ENCODE data around the gene ESRRG. TPM values are rescaled to one million over a fixed set of nuclear protein-coding genes. Genes with fewer than 3 reads are reported as not detected.

ESRRG gene
- total RNA-seq, 1 donor from 2014 or later: 1.5 TPM

- H3K27ac Mint-ChIP-seq (ENCODE audit: unreplicated experiment): no peak overlapping the region
- H3K4me3 Mint-ChIP-seq: no peak overlapping the region
- no peaks in the 10 kb centered on the region for H3K36me3 Mint-ChIP-seq (ENCODE audit: low read depth)
- no peaks in the 10 kb centered on the region for H3K27me3 Mint-ChIP-seq (ENCODE audit: low read depth)
- DNase-seq (ENCODE audit: low read depth, low spot score): no peak
- no peak for TF ChIP-seq CTCF (conservative IDR thresholded peaks at IDR 0.05)
- no peaks in the 10 kb centered on the region for H3K4me1 Mint-ChIP-seq
- no peaks in the 10 kb centered on the region for H3K9me3 Mint-ChIP-seq
Measured at GRCh38 chr1:216464489-216464888, 258.7 kb downstream of the ESRRG start.

DNA sequence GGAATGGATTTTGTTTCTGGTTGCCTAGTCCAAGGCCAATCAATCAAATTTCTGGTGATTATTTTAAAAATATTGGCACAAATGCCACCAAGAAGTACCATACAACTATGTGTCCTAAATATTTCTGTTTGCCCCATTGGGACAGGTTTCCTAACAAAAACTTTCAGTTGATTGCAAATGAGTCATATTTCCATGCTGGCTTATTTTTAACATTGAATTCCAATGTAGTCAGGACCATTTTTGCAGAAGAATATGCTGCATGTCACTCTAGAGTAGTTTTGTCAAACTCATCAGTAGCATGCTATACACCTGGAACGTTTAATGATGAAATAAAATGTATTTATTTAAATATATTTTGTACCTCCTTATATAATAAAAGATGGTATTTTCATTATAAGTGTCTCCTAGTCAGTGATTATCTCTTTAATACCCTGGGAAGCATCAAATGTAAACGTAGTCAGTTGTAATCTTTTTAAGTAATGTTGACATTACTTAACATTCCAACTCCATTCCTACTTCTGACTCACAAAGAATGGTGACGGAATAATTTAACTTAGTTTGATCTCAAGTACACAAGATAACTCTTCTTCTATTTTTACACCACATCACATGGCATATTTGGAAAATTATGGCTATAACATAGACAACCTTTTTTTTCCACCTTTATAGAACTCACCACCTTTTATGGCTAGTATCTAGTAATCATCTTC, 261.0 kb downstream of the ESRRG start:
- Mint-ChIP-seq H3K27ac (ENCODE audit: unreplicated experiment) (no peak overlapping the region), H3K9me3 (no peaks in the 10 kb centered on the region), H3K4me1 (no peaks in the 10 kb centered on the region), H3K4me3 (no peak overlapping the region), H3K36me3 (ENCODE audit: low read depth) (no peaks in the 10 kb centered on the region), H3K27me3 (ENCODE audit: low read depth) (no peaks in the 10 kb centered on the region)
- no peak for DNase-seq (ENCODE audit: low read depth, low spot score)
- TF ChIP-seq CTCF (conservative IDR thresholded peaks at IDR 0.05): no peak

DNA sequence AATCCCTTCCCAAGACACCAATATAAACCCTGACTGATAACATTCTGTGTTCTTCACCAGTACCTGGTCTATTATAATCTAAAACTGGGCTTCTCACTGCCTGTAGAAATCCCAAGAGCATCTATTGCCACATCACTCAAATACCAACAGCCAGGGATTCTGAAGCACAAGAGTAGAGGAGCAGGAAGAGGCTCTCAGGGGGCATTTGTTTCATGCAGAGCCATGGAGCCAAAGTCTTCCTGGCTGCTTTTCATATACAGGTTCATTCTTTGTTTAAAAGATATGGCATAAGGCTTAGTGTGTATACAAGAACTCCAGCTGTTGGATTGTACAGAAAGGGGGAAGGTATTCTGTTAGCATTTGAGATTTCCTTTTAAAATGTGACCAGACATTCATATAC, 261.8 kb downstream of the ESRRG start:
- Mint-ChIP-seq H3K27me3 (ENCODE audit: low read depth) (no peaks in the 10 kb centered on the region), H3K27ac (ENCODE audit: unreplicated experiment) (no peak overlapping the region), H3K4me3 (no peak overlapping the region), H3K4me1 (no peaks in the 10 kb centered on the region), H3K36me3 (ENCODE audit: low read depth) (no peaks in the 10 kb centered on the region), H3K9me3 (no peaks in the 10 kb centered on the region)
- TF ChIP-seq CTCF (conservative IDR thresholded peaks at IDR 0.05): no peak
- DNase-seq (ENCODE audit: low read depth, low spot score): no peak

GRCh38 chr1:216459651-216460207, 263.5 kb downstream of the ESRRG start:
- no peaks in the 10 kb centered on the region for H3K36me3 Mint-ChIP-seq (ENCODE audit: low read depth)
- H3K4me3 Mint-ChIP-seq: no peak overlapping the region
- H3K27me3 Mint-ChIP-seq (ENCODE audit: low read depth): no peaks in the 10 kb centered on the region
- H3K4me1 Mint-ChIP-seq: no peaks in the 10 kb centered on the region
- no peak for DNase-seq (ENCODE audit: low read depth, low spot score)
- no peak overlapping the region for H3K27ac Mint-ChIP-seq (ENCODE audit: unreplicated experiment)
- H3K9me3 Mint-ChIP-seq: no peaks in the 10 kb centered on the region
- TF ChIP-seq CTCF (conservative IDR thresholded peaks at IDR 0.05): no peak

DNA sequence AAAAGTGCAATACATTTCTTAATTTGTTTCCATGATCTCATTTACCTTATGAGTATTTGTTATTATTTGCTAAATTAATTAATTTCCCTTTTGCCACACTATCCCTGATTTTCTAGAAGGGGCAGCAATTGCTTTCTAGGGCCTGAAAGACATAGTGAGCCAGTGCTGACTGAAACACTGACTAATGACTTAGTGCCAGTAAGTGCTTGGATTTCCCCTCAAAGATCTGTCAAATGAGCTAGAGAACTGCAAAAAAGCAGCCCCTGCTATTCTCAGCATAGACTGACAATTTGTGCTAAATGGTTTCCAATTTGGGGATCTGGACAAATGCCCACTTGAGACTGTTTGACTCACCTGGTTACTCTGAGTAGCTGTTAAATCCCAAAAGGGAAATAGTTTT, 264.4 kb downstream of the ESRRG start:
- Mint-ChIP-seq H3K4me1 (no peaks in the 10 kb centered on the region), H3K27ac (ENCODE audit: unreplicated experiment) (no peak overlapping the region)
- no peak for DNase-seq (ENCODE audit: low read depth, low spot score)

More for the DNA sequence above, 264.4 kb downstream of the ESRRG start:
- no peak for TF ChIP-seq CTCF (conservative IDR thresholded peaks at IDR 0.05)
- Mint-ChIP-seq H3K36me3 (ENCODE audit: low read depth) (no peaks in the 10 kb centered on the region), H3K4me3 (no peak overlapping the region), H3K9me3 (no peaks in the 10 kb centered on the region), H3K27me3 (ENCODE audit: low read depth) (no peaks in the 10 kb centered on the region)

All from neural crest cell (in vitro differentiated cells).